Ecto neural progenitor cell (in vitro differentiated cells): ENCODE results near the gene CARD10.

Experiments
- DNase-seq: peaks from one replicate; pipeline ENCODE4 v3.0.0-alpha.2; 2018; ENCODE audit warnings: low spot score

The CARD10 gene

DNA sequence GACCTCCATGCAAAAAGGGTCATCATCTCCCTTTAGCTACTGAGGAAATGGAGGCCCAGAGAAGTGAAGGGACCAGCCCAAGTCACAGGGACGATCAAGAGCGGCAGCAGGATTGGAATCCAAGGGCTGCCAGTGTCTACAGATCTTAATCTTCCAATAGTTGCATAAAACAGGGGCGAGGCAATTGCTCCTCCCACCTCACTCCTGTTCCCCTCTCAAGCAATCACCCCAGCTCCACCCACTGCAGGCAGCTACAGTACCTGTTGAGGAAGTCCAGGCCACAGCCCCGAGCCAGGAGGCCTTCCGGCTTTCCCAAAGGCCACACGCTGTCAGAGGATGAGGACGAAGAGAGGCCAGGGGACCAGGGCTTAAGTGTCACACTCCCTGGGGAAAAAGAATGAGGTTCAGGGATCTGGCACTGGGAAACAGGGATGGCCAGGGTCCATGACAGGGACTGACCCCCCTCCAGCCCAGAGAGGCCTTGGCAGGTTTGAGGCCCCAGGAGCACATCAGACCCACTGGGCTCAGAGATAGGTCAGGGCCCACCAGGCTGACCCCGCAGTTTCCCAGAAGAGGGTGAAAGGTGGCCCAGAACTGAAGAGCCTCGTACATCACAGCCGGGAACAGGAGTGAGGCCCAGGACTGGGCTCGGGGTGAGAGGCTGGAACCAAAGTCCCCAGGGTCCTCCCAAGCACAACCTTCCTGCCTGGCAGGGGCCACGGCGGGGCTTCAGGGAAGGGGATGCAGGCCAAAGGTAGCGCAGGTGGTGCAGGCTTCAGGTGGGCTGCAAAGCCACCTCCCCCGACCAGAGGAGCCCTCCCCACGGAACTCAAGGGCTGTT is 16.7 kb downstream of the CARD10 start:
- DNase-seq: no peak

DNA sequence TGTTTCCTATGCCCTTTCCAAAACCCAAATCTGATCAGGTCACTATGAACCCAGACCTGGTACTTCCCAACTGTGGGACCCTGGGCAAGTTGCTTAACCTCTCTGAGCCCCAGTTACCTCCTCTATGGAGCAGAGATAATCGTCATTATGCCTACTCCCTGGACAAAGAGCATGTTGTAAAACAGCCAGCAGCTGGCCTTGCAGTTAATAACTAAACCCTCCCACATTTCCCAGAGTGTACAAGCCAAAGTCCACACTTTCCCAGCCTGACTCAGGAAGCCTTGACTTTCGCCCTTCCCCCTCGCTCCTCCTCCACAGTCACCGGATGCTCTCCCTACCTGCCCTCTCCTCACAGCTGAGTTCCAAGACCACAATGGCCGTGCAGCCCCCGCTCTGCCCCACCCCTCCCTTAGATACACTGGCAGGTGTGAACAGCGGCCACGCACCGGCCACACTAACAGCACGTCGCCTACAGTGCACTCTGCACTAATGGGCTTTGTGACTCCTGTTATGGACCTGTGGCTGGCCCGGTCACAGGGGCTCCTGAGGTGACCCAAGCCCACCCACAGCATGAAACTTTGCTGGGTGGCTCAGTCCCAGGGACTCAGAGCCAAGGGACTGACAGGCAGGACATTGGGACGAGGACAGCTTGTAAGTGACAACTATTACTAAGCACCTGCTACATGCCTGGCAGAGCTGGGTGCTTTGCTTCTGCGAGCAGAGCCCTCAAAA is 17.4 kb downstream of the CARD10 start:
- no peak for DNase-seq

DNA sequence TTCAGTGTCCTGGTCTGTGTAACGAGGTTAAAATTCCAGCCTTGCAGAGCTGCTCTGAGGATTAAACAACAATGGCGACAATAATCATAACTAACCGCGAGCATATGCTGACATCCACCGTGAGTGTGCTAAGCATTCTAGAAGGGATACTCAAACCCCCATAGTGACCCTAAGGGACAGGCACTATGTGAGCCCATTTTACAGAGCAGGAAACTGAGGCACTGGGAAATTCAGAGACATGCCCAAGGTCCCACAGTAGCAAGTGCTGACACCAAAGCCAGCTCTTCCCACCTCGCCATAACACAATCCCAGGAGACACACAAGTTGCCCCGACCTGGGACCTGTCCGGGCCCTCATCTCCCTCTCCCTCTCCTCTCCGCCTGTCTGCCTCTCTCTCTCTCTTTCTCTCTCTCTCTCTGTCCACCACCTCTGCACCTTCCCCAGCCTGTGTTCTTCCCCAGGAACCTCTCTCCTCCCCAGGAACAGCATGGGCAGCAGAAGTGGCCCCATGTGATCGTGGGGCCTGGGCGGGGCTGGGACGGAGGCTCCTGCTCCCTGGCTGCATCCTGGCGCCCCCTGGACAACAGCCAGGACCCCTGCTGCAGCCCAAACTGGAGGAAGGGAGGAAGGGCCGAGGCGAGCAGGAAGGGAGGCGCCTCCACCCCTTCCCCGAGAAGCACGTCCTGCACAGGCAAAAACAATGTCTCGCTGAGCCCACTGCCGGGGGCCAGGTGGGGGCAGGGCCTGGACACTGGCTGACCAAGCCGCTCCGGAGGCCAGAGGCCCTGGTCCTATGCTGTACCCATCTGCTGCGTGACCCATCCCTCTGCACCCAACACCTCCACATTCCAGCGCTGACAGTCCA is 18.2 kb downstream of the CARD10 start:
- DNase-seq: no peak

DNA sequence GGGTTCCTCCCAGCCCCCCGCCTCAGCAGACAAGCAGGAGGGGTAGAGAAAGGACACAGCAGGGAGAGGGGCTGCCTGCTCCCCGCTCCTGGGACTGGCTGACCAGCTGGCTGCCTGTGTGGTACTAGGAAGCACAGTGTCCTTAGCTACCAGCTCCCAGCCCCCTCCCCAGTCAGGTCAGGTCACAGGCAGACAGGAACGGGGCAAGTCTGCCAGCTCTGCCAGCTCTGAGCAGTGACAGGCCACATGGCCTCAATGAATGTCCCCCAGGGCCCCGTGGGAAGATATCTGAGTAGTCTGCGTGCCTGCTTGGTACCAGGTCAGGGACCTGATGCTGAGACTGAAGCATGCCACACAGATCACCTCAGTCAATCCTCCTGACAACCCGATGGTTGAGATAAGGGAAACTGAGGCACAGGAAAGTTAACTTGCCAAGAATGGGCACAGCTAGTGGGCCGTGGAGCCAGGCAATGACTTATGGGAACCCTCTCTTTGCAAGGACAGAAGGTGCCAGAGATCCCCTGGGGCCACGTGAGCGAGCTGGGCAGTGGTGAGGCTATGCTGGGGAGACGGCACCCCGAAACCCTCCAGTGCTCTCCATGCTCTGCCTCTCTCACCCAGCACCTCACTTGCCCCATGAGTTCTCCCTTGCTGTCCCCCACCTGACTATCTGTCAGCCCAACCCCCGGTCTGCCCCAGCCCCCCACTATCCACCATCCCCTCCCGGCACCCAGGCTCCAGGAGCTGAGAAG is 19.2 kb downstream of the CARD10 start:
- DNase-seq: no peak

DNA sequence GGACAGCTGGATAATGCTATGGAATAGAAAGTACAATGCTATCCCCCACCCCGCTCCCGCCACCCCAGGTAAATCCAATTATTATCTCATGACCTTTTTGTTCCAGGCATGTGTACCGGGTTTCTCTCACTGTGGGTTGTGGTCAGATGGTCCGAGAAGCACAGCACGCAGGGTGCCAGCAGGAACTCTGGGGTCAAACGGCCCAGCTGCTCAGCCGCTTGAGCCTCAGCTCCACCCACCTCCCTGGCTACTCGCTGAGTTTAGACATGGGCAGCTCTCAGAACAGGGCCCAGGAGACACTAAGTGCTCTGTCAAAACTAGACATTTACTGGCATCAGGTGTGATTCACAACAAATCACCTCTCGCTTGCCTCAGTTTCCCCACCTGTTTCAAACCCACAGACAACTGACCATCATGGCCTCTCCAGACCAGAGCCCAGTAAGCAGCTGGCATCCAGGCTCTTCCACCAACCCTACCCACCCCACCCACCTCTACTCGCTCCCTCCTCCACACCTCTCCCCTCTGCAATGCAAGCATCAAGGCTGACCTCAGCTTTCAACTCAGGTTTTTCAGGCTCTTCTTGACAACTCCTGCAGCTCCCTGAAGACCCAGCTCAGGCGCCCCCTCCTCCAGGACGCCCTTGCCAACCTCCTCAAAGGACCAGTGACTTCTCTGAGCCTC is 20.0 kb downstream of the CARD10 start:
- no peak for DNase-seq

DNA sequence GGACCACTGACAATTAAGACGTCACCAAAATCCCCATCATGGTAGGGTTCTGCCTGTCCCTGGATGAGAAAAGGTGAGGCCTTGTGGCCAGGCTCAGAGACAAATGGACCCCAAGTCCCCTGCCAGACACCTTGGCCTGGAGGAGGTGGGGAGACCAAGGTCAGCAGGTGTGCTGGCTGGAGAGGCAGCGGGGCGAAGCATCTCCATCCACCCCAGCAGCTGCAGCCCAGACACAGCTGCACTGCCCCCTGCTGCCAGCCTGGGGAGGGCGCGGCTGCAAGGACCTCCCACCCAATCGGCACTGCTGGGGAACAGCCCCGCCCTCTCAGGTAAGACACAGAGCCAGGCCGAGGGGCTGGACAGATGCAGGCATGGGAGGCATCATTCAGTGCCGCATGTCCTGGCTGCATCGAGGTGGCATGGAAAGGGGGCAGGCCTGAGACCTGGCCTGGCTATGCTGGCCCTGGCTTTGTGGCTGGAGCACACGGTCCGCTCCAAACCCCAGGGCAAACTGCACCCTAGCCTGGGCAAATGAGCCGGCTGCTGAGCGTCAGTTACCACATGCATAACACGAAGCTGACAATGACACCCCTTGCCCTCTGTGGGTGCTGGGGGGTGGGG is 20.8 kb downstream of the CARD10 start:
- peak; percentile 82 for DNase-seq

DNA sequence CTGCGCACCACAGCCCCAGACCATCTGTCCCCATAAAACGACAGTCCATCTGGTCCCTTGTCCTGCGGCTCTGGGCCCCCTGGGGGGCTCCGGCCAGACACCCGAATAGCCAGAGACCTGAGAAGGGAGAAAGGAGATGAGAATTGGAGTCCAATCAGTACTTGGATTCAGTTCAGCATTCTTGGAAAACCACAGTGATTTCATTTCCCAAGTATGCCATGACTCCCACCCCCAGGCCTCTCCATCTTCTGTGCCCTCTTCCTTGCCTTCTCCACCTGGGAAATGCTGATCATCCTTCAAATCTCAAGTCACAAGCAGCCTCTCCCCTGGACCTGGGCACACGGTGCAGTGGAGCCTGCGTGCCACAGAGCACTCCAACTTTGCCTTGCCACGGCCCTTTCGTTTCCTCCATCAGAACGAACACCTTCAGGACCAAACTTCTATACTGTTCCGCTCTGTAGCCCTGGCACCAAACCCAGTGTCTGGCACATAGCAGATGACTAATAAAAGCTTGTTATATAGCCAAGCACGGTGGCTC is 22.1 kb downstream of the CARD10 start:
- DNase-seq: no peak

DNA sequence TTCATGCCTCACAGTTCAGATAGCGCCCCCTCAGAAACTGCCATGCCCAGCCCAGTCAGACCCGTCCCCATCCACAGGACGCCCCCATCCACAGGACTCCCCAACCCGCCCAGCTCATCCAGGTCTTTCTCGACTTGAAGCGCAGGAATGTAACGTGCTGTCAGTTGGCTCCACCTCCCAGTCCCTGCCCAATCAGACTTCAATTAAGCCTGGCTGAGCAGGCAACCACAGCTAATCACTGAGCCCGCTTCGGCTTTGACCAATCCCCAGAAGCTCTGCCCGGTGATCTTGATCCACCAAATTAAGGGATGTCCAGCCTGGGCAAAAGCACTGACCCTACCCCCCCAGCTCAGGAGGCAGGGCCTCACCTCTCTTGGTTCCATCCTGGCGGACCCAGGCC is 22.6 kb downstream of the CARD10 start:
- no peak for DNase-seq

DNA sequence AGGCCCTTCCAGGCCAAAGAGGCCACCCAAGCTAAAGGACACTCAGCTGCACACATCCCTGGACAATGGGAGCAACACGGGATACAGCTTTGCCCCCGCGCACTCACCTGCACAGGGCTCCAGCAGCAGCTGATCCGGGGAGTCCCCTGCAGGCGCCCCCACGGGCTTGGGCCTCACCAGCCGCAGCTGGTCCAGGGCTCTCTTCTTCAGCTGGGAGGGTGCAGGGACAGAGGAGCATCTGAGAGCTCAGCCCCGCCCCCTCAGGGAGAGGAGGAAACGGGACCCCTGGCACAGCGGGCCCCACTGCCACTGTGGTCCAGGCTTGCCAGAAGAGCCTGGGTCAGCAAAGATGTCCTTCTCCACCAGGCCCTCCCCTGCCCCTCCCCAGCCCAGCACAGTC is 25.2 kb downstream of the CARD10 start:
- DNase-seq: no peak

DNA sequence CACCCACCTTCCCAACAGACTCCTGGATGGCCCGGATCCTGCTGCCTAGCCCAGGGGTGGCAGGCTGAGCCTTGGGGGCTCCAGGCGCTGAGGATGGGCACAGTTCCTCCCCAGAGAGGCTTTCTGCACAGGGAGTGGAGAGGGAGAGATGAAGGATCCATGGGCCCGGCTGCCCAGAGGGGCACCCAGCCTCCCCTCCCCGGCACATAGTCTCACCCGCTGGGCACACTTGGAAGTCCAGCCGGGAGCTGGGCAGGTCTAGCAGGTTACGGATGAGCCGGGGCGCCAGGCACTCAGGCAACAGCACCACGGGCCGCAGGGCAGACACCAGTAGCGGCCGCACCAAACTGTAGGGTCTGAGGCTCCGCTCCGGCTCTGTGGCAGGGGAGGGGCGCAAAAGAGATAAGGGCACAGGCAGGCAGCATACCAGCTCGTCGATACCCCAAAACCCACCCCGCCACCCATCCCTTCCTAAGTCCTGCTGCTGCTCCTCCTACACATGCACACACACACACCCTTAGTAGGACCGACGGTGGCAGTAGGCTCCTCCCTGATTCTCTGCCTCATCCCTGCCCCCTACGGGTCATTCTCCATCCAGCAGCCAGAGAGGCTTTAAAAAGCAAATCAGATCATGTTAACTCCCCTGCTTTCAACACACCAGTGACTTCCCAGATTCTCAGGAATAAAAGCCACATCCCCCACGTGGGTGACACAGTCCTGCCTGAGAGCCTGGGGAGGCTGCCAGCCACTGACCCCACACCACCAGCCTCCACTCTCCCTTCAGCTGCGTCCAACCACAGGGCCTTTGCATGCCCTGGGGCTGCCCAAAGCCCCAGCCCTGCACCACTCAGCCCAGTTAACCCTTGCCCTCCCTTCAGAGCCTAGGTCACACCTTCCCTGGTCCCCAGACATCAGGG is 26.5 kb downstream of the CARD10 start:
- DNase-seq: peak; percentile 70

DNA sequence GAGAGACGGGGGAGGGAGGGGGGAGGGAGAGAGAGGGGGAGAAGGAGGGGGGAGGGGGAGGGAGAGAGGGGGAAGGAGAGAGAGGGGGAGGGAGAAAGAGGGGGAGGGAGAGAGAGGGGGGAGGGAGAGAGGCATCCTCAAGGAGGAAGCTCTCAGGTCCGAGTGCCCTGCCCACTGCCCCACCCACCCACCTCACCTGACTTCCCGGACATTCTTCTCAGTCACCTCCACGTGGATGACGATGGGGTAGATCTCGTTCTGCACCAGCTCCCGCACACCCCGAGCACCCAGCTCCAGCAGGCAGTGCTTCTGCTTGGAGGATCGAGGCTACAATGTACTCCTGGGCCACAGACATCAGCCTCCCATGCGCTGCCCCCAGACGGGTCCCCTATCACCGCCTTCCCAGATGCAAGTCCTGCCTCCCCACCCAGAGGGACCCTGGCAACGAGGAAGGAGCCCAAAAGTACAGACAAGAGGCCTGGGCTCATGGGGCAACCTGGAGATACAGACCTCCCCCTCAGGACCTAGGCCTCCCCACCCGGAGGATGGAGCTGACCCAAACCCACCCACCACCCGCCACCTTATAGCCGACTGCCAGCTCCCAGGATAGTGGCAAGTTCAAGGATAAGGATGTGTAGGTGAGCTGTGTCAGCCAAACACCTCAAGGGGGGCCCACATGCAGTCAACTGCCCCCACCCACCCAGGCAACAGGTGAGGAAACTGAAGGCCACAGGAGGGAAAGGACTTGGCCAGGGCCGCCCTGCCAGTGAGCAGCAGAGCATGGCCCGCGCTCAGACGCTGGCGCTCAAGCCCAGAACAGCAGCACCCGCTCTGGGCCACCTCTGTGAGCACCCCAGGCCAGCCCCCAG is 27.4 kb downstream of the CARD10 start:
- DNase-seq: no peak

DNA sequence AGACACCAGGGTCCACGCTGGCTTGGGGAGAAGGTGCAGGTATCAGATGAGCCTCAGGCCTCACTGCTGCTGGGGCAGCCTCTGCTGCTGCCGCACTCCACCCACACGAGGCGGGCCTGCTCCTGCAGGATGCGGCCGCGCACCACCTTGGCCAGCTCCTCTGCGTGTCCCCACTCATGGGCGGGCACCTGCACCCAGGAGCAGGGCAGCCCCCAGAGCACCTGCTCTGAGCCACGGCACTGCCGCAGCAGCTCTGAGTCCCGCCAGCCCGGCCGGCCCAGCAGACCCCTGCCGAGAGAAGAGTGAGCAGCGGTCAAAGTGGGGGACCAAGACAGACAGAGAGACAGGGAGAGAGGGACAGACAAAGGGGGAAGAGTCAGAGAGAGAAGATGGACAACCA is 28.1 kb downstream of the CARD10 start:
- DNase-seq: no peak

DNA sequence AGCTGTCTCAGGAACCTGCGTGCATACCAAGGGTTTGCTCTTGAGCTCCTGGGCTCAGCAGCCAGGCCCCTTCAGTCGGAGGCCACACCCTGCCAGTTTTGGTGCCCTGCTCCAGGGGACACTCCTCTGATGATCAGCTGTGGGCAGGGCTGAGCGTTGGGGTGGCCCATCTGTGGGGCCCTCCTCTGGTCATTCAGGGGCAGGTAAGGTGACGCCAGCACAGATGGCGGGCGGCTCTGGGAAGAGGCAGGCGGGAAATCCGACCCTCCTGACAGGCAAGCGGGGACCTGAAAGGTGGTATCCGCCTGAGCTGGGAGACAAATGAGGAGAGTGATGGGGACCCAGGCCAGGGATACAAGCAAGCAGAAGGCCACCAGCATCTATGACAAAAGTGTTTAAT is 29.2 kb downstream of the CARD10 start:
- no peak for DNase-seq

DNA sequence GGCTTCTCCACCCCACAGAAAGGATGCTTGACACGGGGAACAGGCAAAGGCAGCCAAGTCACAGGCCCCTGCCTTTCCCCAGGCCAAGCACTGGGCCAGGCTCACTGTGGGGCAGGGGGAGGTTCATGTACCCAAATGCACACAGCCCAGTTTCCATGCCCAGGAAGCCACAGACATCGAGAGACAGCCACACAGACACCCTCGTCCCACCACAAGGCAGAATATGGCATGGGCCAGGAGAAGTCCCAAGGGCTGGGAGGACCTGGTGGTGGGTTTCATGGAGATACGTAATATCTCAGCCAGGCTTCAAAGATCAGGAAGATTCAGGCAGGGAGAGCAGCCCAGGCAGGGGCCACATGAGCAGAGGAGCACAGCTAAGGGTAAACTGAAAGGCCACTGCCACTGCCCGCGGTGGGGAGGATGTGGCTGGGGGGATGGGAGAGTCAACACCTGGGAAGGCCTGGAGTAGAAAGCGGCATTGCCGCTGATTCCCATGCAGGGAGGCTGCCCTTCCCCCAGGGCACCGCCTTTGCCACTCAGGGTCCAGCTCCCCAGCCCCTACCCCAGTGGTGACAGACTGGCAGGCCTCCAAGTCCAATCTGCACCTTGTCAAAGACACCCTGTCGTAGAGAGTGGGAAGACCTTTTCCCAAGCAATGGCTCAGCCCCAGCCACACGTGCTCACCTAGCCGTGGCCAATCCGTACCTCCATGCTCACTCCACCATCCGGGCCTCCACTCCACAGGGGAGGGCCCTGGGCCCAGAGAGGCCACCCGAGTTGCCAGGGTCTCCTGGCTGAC is 30.7 kb downstream of the CARD10 start:
- no peak for DNase-seq

DNA sequence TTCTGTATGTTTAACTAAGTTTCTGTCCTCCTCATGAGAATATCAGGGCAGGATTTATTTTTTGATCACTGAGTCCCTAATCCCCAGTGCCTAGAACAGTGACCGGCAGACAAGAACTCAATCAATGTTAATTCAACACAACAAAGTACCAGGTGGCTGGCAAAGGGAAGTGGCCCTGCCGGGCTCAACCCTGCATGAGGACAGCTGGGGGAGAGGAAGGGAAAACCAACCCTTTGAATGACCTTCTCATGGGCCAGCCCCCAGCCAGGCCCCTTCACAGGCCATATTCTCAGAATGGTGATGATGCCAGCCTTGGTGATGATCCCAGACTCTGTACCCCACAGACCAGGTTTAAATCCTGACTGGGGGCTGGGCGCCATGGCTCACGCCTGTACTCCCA is 31.6 kb downstream of the CARD10 start:
- DNase-seq: no peak

DNA sequence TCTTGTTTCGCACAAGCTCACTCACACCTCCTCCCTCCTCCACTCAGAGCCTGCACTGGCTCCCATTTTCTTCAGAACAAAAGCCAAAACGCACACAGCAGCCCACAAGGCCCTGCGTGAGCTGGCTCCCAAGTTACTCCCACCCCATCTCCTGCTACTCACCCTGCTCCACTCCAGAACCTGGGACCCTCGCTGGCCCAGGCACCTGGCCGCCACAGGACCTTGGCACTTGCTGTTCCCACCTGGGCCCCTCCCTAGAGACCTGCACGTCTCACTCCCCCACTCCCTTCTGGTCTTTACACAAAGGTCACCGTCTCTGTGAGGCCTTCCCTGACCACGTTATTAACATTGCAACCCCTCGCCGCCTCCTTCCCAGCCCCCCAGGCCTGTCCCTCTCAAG is 32.1 kb downstream of the CARD10 start:
- no peak for DNase-seq

DNA sequence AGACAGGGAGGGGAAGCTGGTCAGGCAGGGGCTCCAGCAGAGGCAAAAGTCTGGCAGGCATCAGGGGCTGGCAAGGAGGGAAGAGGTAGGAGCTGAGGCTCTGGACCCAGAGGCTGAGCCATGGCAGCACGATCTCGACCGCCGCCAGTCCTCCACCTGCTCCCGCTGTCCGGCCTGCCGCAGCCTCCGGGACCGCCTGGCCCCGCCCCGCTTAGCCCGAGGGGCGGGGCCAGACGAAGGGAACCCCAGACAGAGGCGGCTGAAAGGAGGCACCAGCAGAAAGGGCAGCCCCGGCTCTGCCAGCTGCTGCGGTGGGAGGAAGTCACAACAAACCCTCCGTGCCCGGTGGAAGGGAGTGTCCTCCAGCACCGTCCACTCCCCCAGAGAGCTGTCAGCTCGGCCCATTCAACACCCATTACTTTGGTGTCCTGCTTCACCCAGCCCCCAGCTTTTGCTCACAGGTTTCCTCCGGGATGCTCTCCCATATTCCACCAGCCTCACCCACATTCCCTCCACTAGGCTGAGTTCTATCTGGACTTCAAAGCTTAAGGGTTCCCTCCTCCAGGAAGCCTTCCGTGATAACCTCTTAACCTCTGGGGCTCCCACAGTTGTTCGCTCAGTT is 32.9 kb downstream of the CARD10 start, which contains the start of gene MFNG:
Gene MFNG (minus strand): TSS at position 161 of the 622 bp plus-strand sequence. CDS start 207 bp downstream, outside the sequence.
- peak; percentile 81 for DNase-seq
